GM12878 (cell line): ENCODE results near the gene EPHA10. TPM values are rescaled to one million over a fixed set of nuclear protein-coding genes. Genes with fewer than 3 reads are reported as not detected.
A peak's percentile ranks its signal among the peaks of the same experiment; 100 is the strongest.

ENCODE experiments used
- ATF3 ChIP-seq: IDR thresholded peaks from 2 replicates; pipeline ENCODE4 v1.6.1; 2011; ENCODE audit warnings: low read depth, mild to moderate bottlenecking, low read length, moderate library complexity, borderline replicate concordance; ENCODE audit errors: extremely low read depth
- BRCA1 ChIP-seq: IDR thresholded peaks from 2 replicates; pipeline ENCODE4 v1.6.1; 2011; ENCODE audit warnings: low read depth, low read length, improper control_type of control experiment
- CBFB ChIP-seq: IDR thresholded peaks from 2 replicates; pipeline ENCODE4 v1.6.1; 2016; ENCODE audit warnings: antibody characterized with exemption, low read depth
- CBX5 ChIP-seq: sonication (generic); IDR thresholded peaks from 2 replicates; pipeline ENCODE4 v1.6.1; 2016; ENCODE audit warnings: low read depth, moderate library complexity, mild to moderate bottlenecking, inconsistent platforms
- E4F1 ChIP-seq: fragments of 450-650 bp; IDR thresholded peaks from 2 replicates; pipeline ENCODE4 v1.6.1; 2018; ENCODE audit warnings: borderline replicate concordance, mild to moderate bottlenecking; ENCODE audit not compliant: partially characterized antibody
- EP300 ChIP-seq, 2 experiments: fragments of 150-350 bp in 1 of 2; IDR thresholded peaks; 2 replicates each; pipeline ENCODE4 v1.6.1; 2011 to 2012; ENCODE audit warnings: low read depth in 2 of 2, low read length in 2 of 2, borderline replicate concordance in 1 of 2, improper control_type of control experiment in 1 of 2, inconsistent platforms in 1 of 2; ENCODE audit not compliant: control insufficient read depth in 1 of 2
- ESRRA ChIP-seq: IDR thresholded peaks from 2 replicates; pipeline ENCODE4 v1.6.1; 2012; ENCODE audit warnings: mild to moderate bottlenecking, low read length, improper control_type of control experiment
- GATAD2B ChIP-seq: fragments of 450-650 bp; conservative IDR thresholded peaks from 2 replicates; pipeline ENCODE4 v1.6.1; 2017; ENCODE audit warnings: low read depth, mild to moderate bottlenecking, moderate library complexity
- HCFC1 ChIP-seq: fragments of 150-350 bp; IDR thresholded peaks from 2 replicates; pipeline ENCODE4 v1.6.1; 2014; ENCODE audit warnings: low read length
- HDAC2 ChIP-seq: fragments of 200-600 bp; sonication (generic); IDR thresholded peaks from 2 replicates; pipeline ENCODE4 v1.6.1; 2017
- MXI1 ChIP-seq: fragments of 150-350 bp; IDR thresholded peaks from 2 replicates; pipeline ENCODE4 v1.6.1; 2011; ENCODE audit warnings: low read depth, mild to moderate bottlenecking, inconsistent platforms, low read length, improper control_type of control experiment
- PAX5 ChIP-seq: IDR thresholded peaks from 2 replicates; pipeline ENCODE4 v1.6.1; 2011; ENCODE audit warnings: low read depth, low read length, borderline replicate concordance
- RAD21 ChIP-seq: IDR thresholded peaks from 2 replicates; pipeline ENCODE4 v1.6.1; 2011; ENCODE audit warnings: mild to moderate bottlenecking, low read depth, low read length, moderate library complexity; ENCODE audit not compliant: insufficient read depth
- SKIL ChIP-seq: fragments of 450-650 bp; IDR thresholded peaks from 2 replicates; pipeline ENCODE4 v1.6.1; 2017; ENCODE audit warnings: mild to moderate bottlenecking, low read depth, inconsistent platforms; ENCODE audit not compliant: poor library complexity, severe bottlenecking
- SMC3 ChIP-seq: IDR thresholded peaks from 2 replicates; pipeline ENCODE4 v1.6.1; 2011; ENCODE audit warnings: low read length, improper control_type of control experiment, borderline replicate concordance
- SREBF2 ChIP-seq: IDR thresholded peaks from 2 replicates; pipeline ENCODE4 v1.6.1; 2012; ENCODE audit warnings: mild to moderate bottlenecking, low read length
- SRF ChIP-seq, 2 experiments: IDR thresholded peaks; 2 replicates each; pipeline ENCODE4 v1.6.1; 2011; ENCODE audit warnings: low read depth in 2 of 2, low read length in 2 of 2, mild to moderate bottlenecking in 1 of 2, moderate library complexity in 1 of 2
- TAF1 ChIP-seq: IDR thresholded peaks from 2 replicates; pipeline ENCODE4 v1.6.1; 2011; ENCODE audit warnings: mild to moderate bottlenecking, low read depth, low read length, borderline replicate concordance
- USF2 ChIP-seq: IDR thresholded peaks from 2 replicates; pipeline ENCODE4 v1.6.1; 2011; ENCODE audit warnings: low read depth, low read length, improper control_type of control experiment, borderline replicate concordance
- WRNIP1 ChIP-seq: IDR thresholded peaks from 2 replicates; pipeline ENCODE4 v1.6.1; 2011; ENCODE audit warnings: low read depth, low read length, improper control_type of control experiment, borderline replicate concordance
- YBX1 ChIP-seq: fragments of 450-650 bp; IDR thresholded peaks from 2 replicates; pipeline ENCODE4 v1.6.1; 2016; ENCODE audit warnings: antibody characterized with exemption
- ZNF207 ChIP-seq: fragments of 450-650 bp; IDR thresholded peaks from 2 replicates; pipeline ENCODE4 v1.6.1; 2014; ENCODE audit warnings: antibody characterized with exemption, mild to moderate bottlenecking, borderline replicate concordance
- ZSCAN29 ChIP-seq: fragments of 450-650 bp; IDR thresholded peaks from 2 replicates; pipeline ENCODE4 v1.6.1; 2017; ENCODE audit warnings: mild to moderate bottlenecking, moderate library complexity
- polyA plus RNA-seq, 11 experiments: library from polyadenylated mRNA; depleted of rRNA in 4 of 11; unstranded in 6 of 11; stranded (reverse) in 5 of 11; fragments of >200 nt; fragmentation: Nextera tagmentation in 4 of 11; fragmentation: Illumina TruSeq in 1 of 11; extraction: Ambion mirVana in 4 of 11; extraction: Trizol in 1 of 11; gene quantifications; 1 replicate in 1 of 11; 2 replicates in 10 of 11; pipeline versions ENCODE4 v1.2.1 to v1.2.3, GENCODE V29; 2011 to 2016; ENCODE audit warnings: inconsistent platforms in 2 of 11, missing spikeins in 2 of 11, low read depth in 1 of 11
- total RNA-seq, 4 experiments: library from RNA; depleted of rRNA in 3 of 4; stranded (reverse); fragments of >200 nt in 3 of 4; fragmentation: Illumina TruSeq in 1 of 4; extraction: Trizol in 1 of 4; gene quantifications; 2 replicates each; pipeline versions ENCODE4 v1.2.1 to v1.2.3, GENCODE V29; 2013 to 2021

The EPHA10 gene
- total and polyA plus RNA-seq, 10 of the 15 experiments (the other 5 are each of a cell fraction or from before 2014, with no cell fraction given): 0.05 to 0.06 TPM; not detected in 8

GRCh38 chr1:37811027-37811655 is 46.2 kb upstream of the EPHA10 start (continued):
- TF ChIP-seq E4F1: no peak
- no peak for TF ChIP-seq CBX5
- TF ChIP-seq SMC3: peak; percentile 38; the same call in 1 of the 2 replicates
- TF ChIP-seq RAD21: peak; percentile 69
- TF ChIP-seq EP300 (IDR thresholded peaks at IDR 0.05; ENCODE audit: borderline replicate concordance in 1 of 2, control insufficient read depth in 1 of 2, low read depth in 2 of 2, low read length in 2 of 2): no peak
- TF ChIP-seq GATAD2B: no peak
- no peak for TF ChIP-seq HDAC2
- TF ChIP-seq USF2: no peak
- no peak for TF ChIP-seq TAF1
- TF ChIP-seq HCFC1: no peak
- no peak for TF ChIP-seq WRNIP1
- TF ChIP-seq ATF3: no peak
- no peak for TF ChIP-seq CBFB
- no peak for TF ChIP-seq SRF (IDR thresholded peaks at IDR 0.05; ENCODE audit: low read depth in 2 of 2, low read length in 2 of 2)
- TF ChIP-seq ESRRA: no peak
- no peak for TF ChIP-seq MXI1
- no peak for TF ChIP-seq ZSCAN29
- no peak for TF ChIP-seq PAX5
- TF ChIP-seq ZNF207: no peak
- TF ChIP-seq BRCA1: no peak
- no peak for TF ChIP-seq SKIL
- TF ChIP-seq SREBF2: no peak
- no peak for TF ChIP-seq YBX1
